IPS-18c (cell line): Measurements from ENCODE around the gene SH3D19.

Experiments used
- H3K4me3 ChIP-seq: 2 replicates; pipeline ENCODE4 v1.7.0; 2013; ENCODE audit warnings: low read depth, mild to moderate bottlenecking, low read length, moderate library complexity; ENCODE audit not compliant: insufficient read depth
- H3K9me3 ChIP-seq: one replicate; pipeline ENCODE4 v1.6.1; 2013; ENCODE audit warnings: mild to moderate bottlenecking, low read length, moderate library complexity; ENCODE audit not compliant: control insufficient read depth, insufficient read depth

The SH3D19 gene

GRCh38 chr4:151226004-151226932 is 99.1 kb downstream of the SH3D19 start:
- Histone ChIP-seq H3K4me3 (no peak overlapping the region), H3K9me3 (no peaks in the 10 kb centered on the region)

- Histone ChIP-seq H3K4me3 (no peak overlapping the region), H3K9me3 (no peaks in the 10 kb centered on the region)
Observed at GRCh38 chr4:151223465-151223864, 101.9 kb downstream of the SH3D19 start.

- Histone ChIP-seq H3K9me3 (no peaks in the 10 kb centered on the region), H3K4me3 (no peak overlapping the region)
Observed at GRCh38 chr4:151219948-151220347, 105.5 kb downstream of the SH3D19 start.

- no peaks in the 10 kb centered on the region for H3K9me3 ChIP-seq
- no peak overlapping the region for H3K4me3 ChIP-seq
Observed at GRCh38 chr4:151219091-151219490, 106.3 kb downstream of the SH3D19 start.

- H3K4me3 ChIP-seq, result no peak overlapping the region
- no peaks in the 10 kb centered on the region for H3K9me3 ChIP-seq
Observed at GRCh38 chr4:151218343-151218742, 107.1 kb downstream of the SH3D19 start.

- Histone ChIP-seq H3K4me3 (no peak overlapping the region), H3K9me3 (no peaks in the 10 kb centered on the region)
Observed at GRCh38 chr4:151217326-151217725, 108.1 kb downstream of the SH3D19 start.

GRCh38 chr4:151215295-151215694 is 110.1 kb downstream of the SH3D19 start:
- Histone ChIP-seq H3K9me3 (no peaks in the 10 kb centered on the region), H3K4me3 (no peak overlapping the region)

- H3K9me3 ChIP-seq, result no peaks in the 10 kb centered on the region
- no peak overlapping the region for H3K4me3 ChIP-seq
Observed at GRCh38 chr4:151207868-151208267, 117.5 kb downstream of the SH3D19 start.

GRCh38 chr4:151207186-151207585 is 118.2 kb downstream of the SH3D19 start:
- Histone ChIP-seq H3K4me3 (no peak overlapping the region), H3K9me3 (no peaks in the 10 kb centered on the region)

GRCh38 chr4:151206241-151207005 is 119.0 kb downstream of the SH3D19 start:
- no peak overlapping the region for H3K4me3 ChIP-seq
- no peaks in the 10 kb centered on the region for H3K9me3 ChIP-seq

- H3K9me3 ChIP-seq, result no peaks in the 10 kb centered on the region
- H3K4me3 ChIP-seq, result no peak overlapping the region
Observed at GRCh38 chr4:151205722-151206121, 119.7 kb downstream of the SH3D19 start.

GRCh38 chr4:151204925-151205524 is 120.4 kb downstream of the SH3D19 start:
- H3K4me3 ChIP-seq, result no peak overlapping the region
- H3K9me3 ChIP-seq, result no peaks in the 10 kb centered on the region

- no peak overlapping the region for H3K4me3 ChIP-seq
- no peaks in the 10 kb centered on the region for H3K9me3 ChIP-seq
Observed at GRCh38 chr4:151202851-151203455, 122.5 kb downstream of the SH3D19 start.

- Histone ChIP-seq H3K9me3 (no peaks in the 10 kb centered on the region), H3K4me3 (no peak overlapping the region)
Observed at GRCh38 chr4:151202381-151202780, 123.0 kb downstream of the SH3D19 start.

GRCh38 chr4:151199319-151200190 is 125.8 kb downstream of the SH3D19 start:
- no peak overlapping the region for H3K4me3 ChIP-seq
- no peaks in the 10 kb centered on the region for H3K9me3 ChIP-seq

GRCh38 chr4:151198748-151199147 is 126.7 kb downstream of the SH3D19 start:
- Histone ChIP-seq H3K4me3 (no peak overlapping the region), H3K9me3 (no peaks in the 10 kb centered on the region)

- no peak overlapping the region for H3K4me3 ChIP-seq
- no peaks in the 10 kb centered on the region for H3K9me3 ChIP-seq
Observed at GRCh38 chr4:151197247-151197646, 128.2 kb downstream of the SH3D19 start.
